DMS114 treated with DMSO at 0.1 percent for 48 hours (cell line): ENCODE results near the gene RELL1.

Experiments
- DNase-seq: peaks from one replicate; lab custom pipeline; 2025; ENCODE audit not compliant: unreplicated experiment; lab: John Stamatoyannopoulos, UW

Gene RELL1, protein sequence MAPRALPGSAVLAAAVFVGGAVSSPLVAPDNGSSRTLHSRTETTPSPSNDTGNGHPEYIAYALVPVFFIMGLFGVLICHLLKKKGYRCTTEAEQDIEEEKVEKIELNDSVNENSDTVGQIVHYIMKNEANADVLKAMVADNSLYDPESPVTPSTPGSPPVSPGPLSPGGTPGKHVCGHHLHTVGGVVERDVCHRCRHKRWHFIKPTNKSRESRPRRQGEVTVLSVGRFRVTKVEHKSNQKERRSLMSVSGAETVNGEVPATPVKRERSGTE

GRCh38 chr4:37686373-37687193, at the start of gene RELL1:
TSS of gene RELL1 (minus strand) at chr4:37686376. CDS start at chr4:37686287, 89 bp downstream.
- peak; percentile 93 for DNase-seq

GRCh38 chr4:37735578-37735977, 49.4 kb upstream of the RELL1 start:
- no peak for DNase-seq

GRCh38 chr4:37734989-37735388, 48.8 kb upstream of the RELL1 start:
- DNase-seq, result no peak

GRCh38 chr4:37733240-37733867, 47.2 kb upstream of the RELL1 start:
- DNase-seq, result no peak

DNA sequence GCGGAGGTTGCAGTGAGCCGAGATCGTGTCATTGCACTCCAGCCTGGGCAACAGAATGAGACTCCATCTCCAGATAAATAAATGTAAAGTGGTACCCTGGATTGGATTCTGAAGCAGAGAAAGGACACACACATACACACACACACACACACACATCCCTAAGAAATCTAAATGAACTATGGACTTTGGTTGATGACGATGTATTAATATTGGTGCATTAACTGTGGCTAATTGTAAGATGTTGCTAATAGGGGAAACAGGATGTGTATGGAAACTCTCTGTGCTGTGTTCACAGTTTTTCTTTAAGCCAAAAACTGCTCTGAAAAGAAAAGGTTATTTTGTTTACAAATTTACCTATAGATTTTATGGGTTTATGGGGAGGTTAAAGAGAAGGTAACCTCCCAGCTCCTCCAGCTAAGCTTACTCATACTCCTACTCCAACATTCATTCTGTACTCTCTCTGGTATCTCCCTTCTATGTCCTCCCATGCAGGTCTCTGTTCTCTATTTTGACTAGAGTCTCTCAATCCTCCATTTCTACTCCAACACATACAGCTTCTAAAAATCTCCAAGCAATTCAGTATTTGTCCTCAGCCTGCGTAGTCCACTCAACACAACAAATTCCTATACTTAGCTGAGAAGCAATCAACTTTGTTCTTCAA, 46.5 kb upstream of the RELL1 start:
- DNase-seq, result no peak

GRCh38 chr4:37729649-37730004, 43.5 kb upstream of the RELL1 start:
- DNase-seq, result no peak

DNA sequence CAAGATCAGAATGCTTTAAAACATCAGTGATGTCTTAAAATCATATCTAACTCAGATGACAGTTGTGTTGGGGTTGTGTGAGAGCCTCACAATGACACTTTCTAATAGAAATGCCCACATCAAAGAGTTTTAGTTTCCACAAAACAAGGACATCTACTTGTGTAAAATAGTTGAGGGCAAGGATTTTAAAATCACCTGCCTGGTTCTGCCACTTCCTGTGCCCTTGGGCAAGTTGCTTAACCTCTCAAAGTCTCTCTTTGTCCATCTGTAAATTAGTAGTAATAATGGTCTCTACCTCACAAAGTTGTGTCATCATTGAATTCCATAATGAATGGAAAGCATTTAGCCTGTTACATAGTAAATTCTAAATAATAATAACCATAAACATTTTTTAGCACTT, 41.9 kb upstream of the RELL1 start:
- no peak for DNase-seq

- DNase-seq, result no peak
Observed at GRCh38 chr4:37727635-37728034, 41.5 kb upstream of the RELL1 start.

DNA sequence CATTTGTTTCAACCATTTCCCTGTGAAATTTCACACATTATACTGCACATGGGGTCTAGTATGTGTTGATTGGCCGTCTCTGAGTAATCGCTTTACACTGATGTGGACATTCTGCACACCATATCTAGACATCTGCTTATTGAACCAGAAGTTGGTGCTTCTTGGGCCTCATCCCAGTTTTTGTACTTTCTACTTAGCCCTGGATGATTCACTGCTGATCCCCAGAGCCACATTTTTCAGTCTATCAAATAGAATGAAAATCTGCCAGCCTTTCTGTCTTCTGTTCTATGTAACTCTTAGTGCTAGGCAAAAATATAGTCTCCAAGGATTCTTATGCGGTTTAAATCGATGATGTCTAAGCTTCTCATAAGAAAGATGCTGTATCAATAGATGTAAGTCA, 40.5 kb upstream of the RELL1 start:
- DNase-seq, result no peak

DNA sequence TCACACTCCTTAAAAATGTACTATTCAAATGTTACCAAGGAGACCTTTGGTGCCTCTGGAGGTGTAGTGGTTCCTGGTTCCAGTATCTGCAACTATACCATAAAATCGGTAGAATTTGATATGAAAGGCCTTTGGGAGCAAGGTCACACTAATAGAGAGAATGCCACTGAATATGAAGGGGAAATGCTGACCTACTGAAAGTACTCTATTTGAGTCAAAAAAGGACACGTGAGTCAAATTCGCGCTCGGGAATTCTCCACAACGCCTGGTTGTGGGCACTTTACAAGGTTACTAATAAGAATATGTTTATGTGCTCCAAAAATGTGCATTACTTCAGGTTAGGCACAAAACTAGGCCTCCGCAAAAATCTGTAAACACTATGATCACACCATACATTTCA, 39.5 kb upstream of the RELL1 start:
- no peak for DNase-seq

DNA sequence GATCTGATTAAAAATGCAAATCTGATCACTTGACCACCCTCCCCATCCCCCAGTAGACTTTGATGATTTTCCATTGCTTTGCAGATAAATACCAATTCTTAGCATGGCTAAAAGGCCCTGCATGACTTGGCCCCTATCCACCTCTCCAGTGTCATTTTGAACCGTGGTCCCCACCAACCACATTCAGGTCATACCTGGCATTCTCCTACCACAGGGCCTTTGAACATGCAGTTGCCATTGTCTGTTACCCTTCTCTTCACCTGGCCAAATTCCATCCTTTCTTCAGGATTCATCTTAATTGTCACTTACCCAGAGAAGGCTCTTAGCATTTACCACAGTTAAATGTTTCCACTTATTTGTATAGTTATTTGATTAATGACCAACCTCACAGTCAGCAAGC, 36.9 kb upstream of the RELL1 start:
- no peak for DNase-seq

DNA sequence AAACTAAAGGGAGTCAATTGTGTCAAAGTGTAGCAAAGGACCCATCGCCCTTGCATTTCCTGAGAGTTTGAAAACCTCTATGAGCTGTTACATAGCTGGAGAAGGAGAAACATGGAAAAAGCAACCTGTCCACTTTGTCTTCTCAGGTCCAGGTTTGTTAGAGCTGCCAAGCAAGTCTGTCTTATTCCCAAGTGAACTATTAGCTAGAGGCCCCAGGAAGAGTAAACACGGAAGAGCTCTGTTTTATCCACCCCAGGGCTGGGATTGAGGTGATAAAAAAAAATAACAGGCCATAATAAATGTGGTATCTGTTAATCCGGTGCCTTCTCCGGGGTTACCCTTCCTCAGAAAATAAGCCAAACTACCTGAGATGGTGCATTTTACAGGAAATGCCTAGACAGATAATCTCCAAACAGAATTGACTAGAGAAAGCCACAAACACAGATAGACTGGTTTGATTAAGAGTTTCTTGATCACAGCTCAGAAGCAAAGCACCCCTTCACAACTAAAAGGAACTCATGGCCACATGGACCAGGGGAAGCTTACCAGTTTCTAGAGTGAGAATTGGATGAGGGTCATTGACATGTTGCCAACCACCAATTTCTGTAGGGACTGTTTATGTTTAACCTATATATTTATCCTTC, 35.9 kb upstream of the RELL1 start:
- no peak for DNase-seq

DNA sequence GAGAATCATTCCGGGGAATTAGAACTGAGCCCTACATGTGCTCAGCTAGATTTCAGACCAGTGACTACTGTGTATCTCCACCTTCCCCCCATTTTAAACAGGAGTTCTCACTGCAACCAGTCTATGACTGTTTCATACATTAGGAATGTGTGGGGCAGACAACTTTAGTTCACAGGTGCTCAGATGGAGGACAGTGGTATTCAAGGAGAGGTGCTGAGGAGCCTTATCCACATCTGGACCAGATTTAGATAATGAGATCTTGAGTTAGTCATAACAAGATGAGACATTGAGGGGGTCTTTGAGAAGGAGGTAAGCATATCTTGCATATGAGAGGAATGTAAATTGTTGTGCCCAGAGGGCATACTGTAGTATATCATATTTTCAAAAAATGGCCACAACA, 32.8 kb upstream of the RELL1 start:
- DNase-seq, result no peak

GRCh38 chr4:37717576-37717975, 31.4 kb upstream of the RELL1 start:
- DNase-seq, result no peak

GRCh38 chr4:37715889-37716402, 29.8 kb upstream of the RELL1 start:
- DNase-seq, result no peak

- no peak for DNase-seq
Observed at GRCh38 chr4:37710491-37710890, 24.3 kb upstream of the RELL1 start.

- DNase-seq, result no peak
Observed at GRCh38 chr4:37706032-37706431, 19.9 kb upstream of the RELL1 start.

DNA sequence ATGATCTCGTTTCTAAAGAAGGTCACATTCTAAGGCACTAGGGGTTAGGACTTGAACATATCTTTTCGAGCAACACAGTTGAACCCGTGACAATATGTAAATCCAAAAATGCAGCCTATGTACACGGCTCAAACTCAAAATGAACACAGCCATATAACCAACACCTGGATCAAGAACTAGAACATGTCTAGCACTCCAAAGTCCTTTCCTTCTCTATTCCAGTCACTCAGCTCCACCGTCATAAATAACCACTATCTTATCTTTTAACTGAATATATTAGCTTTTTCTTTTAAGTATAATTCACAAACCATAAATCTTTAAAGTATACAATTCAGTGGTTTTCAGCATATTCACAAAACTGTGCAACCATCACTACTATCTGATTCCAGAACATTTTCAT, 19.4 kb upstream of the RELL1 start:
- DNase-seq, result no peak

DNA sequence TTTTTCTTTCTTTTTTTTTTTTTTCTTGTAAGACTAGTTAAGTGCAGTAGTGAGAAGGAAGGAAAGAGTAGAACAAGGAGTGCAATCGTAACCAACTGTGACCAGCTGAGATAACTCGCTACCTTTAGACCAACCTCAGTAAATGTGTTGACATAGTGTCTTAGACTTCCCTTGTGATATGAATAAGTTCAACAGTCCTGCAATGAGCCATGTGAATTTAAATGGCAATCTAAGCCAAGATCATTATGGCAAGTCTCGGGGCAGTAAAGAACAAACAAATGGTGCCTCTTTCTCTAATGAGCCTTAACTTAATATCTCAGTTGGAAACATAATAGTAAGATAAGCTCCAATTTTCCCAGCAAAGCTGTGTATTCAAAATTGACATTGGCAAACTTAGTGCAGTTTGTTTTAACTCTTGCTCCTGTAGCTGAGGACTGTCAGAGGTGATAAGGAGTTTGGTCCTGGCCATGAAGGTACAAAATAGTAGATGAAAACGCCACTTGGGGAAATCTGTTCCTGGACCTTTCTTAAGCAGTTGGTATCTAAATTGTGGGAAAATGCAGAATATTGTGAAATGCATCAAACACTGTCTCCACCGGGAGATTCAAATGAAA, 13.8 kb upstream of the RELL1 start:
- no peak for DNase-seq

DNA sequence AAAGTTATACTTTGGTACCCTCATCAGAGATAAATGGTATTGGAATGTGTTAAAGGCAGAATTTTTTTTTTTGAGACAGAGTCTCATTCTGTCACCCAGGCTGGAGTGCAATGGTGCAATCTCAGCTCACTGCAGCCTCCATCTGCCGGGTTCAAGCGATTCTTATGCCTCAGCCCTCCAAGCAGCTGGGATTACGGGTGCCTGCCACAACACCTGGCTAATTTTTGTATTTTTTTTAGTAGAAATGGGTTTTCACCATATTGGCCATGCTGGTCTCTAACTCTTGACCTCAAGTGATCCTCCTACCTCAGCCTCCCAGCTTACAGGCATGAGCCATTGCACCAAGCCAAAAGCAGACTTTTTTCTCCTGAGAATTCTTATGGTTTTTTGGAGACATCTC, 11.4 kb upstream of the RELL1 start:
- DNase-seq, result no peak
